ENCODE measurements around the gene PRRC2A. TPM values are rescaled to one million over a fixed set of nuclear protein-coding genes. Genes with fewer than 3 reads are reported as not detected.

The PRRC2A gene
- polyA plus RNA-seq, 1 donor from 2014 or later, result 39.9 TPM

DNA sequence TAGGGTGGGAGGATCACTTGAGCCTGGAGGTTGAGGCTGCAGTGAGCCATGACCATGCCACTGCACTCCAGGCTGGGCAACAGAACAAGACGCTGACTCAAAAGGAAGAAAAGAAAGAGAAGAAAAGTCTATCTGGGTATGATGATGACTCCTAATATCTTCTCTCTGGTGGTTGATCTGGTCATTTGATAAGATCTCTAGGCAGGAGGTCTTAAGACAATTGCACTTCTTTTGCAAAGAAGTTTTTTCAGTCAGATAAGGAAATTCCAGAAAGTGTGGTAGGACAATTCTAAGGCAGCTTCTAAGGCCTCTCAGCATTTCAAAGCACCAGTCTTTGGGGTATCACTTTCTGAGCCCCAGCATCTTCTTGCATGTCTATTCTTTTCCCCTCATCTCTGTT lies 13.2 kb upstream of the PRRC2A start:
- H3K4me2 ChIP-seq (ENCODE audit: low read length), result no peak overlapping the region
- H3K9ac ChIP-seq (ENCODE audit: low read length), result no peak overlapping the region
- no peak for TF ChIP-seq EZH2 (IDR thresholded peaks at IDR 0.05; ENCODE audit: borderline replicate concordance, insufficient read depth, low read length, poor library complexity, severe bottlenecking)
- TF ChIP-seq POLR2AphosphoS5 (IDR thresholded peaks at IDR 0.05), result no peak
- TF ChIP-seq TAF1 (IDR thresholded peaks at IDR 0.05; ENCODE audit: low read depth), result no peak
- TF ChIP-seq, protein P1, sequence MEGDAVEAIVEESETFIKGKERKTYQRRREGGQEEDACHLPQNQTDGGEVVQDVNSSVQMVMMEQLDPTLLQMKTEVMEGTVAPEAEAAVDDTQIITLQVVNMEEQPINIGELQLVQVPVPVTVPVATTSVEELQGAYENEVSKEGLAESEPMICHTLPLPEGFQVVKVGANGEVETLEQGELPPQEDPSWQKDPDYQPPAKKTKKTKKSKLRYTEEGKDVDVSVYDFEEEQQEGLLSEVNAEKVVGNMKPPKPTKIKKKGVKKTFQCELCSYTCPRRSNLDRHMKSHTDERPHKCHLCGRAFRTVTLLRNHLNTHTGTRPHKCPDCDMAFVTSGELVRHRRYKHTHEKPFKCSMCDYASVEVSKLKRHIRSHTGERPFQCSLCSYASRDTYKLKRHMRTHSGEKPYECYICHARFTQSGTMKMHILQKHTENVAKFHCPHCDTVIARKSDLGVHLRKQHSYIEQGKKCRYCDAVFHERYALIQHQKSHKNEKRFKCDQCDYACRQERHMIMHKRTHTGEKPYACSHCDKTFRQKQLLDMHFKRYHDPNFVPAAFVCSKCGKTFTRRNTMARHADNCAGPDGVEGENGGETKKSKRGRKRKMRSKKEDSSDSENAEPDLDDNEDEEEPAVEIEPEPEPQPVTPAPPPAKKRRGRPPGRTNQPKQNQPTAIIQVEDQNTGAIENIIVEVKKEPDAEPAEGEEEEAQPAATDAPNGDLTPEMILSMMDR (IDR thresholded peaks at IDR 0.05; ENCODE audit: poor library complexity, severe bottlenecking), result no peak
- no peak for TF ChIP-seq MXI1 (conservative IDR thresholded peaks at IDR 0.05; ENCODE audit: poor library complexity, severe bottlenecking)
- no peak for TF ChIP-seq EP300 (conservative IDR thresholded peaks at IDR 0.05; ENCODE audit: poor library complexity, severe bottlenecking)
- no peak for TF ChIP-seq RAD21 (conservative IDR thresholded peaks at IDR 0.05)
- TF ChIP-seq SMC3 (conservative IDR thresholded peaks at IDR 0.05; ENCODE audit: poor library complexity), result no peak
- TF ChIP-seq, protein P2, sequence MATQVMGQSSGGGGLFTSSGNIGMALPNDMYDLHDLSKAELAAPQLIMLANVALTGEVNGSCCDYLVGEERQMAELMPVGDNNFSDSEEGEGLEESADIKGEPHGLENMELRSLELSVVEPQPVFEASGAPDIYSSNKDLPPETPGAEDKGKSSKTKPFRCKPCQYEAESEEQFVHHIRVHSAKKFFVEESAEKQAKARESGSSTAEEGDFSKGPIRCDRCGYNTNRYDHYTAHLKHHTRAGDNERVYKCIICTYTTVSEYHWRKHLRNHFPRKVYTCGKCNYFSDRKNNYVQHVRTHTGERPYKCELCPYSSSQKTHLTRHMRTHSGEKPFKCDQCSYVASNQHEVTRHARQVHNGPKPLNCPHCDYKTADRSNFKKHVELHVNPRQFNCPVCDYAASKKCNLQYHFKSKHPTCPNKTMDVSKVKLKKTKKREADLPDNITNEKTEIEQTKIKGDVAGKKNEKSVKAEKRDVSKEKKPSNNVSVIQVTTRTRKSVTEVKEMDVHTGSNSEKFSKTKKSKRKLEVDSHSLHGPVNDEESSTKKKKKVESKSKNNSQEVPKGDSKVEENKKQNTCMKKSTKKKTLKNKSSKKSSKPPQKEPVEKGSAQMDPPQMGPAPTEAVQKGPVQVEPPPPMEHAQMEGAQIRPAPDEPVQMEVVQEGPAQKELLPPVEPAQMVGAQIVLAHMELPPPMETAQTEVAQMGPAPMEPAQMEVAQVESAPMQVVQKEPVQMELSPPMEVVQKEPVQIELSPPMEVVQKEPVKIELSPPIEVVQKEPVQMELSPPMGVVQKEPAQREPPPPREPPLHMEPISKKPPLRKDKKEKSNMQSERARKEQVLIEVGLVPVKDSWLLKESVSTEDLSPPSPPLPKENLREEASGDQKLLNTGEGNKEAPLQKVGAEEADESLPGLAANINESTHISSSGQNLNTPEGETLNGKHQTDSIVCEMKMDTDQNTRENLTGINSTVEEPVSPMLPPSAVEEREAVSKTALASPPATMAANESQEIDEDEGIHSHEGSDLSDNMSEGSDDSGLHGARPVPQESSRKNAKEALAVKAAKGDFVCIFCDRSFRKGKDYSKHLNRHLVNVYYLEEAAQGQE (IDR thresholded peaks at IDR 0.05; ENCODE audit: borderline replicate concordance), result no peak
- H3K27ac ChIP-seq (ENCODE audit: low read length), result no peak overlapping the region
- H3K4me3 ChIP-seq (ENCODE audit: low read length), result no peak overlapping the region
- H3K9me2 ChIP-seq (ENCODE audit: insufficient read depth, low read length), result no peaks in the 10 kb centered on the region
- no peaks in the 10 kb centered on the region for H3K27me3 ChIP-seq (ENCODE audit: insufficient read depth, low read depth, low read length)
- H3K36me3 ChIP-seq (ENCODE audit: insufficient read depth, low read length), result no peaks in the 10 kb centered on the region
- H2AFZ ChIP-seq (ENCODE audit: low read depth, low read length), result no peak overlapping the region
- no peaks in the 10 kb centered on the region for H4K20me1 ChIP-seq (ENCODE audit: insufficient read depth)
- no peaks in the 10 kb centered on the region for H3K9me3 ChIP-seq (ENCODE audit: low read length)
- H3K79me2 ChIP-seq (replicated peaks; ENCODE audit: insufficient read depth, low read length), result no peaks in the 10 kb centered on the region
- H3F3A ChIP-seq (ENCODE audit: insufficient read depth, low read length, poor library complexity, severe bottlenecking), result no peaks in the 10 kb centered on the region

DNA sequence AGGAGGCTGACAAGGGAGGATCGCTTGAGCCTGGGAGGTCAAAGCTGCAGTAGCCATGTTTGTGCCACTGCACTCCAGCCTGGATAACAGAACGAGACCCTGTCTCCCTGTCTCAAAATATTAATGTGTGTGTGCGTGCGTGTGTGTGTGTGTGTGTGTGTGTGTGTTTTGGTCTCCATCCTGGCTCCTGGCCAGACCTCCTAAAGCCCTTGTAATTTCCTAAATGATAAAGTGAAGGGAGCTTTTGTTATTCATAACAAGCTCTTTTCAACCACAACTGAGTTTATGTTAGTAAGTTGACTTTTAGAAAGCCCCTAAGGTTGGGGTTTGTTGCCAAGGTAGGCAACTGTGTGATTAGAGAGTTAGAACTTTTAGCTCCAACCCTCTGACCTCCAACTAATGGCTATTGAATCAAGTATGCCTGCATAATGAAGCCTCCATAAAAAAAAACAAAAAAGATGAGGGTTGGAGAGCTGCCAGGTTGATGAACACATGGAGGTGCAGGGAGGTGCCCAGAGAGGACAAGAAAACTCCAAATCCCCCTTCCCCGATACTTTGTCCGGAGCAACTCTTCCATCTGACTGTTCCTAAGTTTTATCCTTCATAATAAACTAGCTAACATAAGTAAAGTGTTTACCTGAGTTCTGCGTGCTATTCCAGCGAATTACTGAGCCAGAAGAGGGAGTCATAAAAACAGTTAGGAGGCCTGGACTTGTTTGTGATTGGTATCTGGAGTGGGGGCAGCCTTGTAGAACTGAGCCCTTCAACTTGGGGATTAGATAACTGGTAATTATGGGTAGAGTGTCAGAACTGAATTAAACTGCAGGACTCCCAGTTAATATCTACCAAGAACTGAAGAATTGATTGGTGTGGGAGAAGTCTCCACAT lies 10.8 kb upstream of the PRRC2A start:
- Histone ChIP-seq H3K9ac (ENCODE audit: low read length) (no peak overlapping the region), H3F3A (ENCODE audit: insufficient read depth, low read length, poor library complexity, severe bottlenecking) (no peaks in the 10 kb centered on the region), H3K4me3 (ENCODE audit: low read length) (no peak overlapping the region), H3K9me3 (ENCODE audit: low read length) (no peaks in the 10 kb centered on the region), H2AFZ (ENCODE audit: low read depth, low read length) (no peak overlapping the region), H3K36me3 (ENCODE audit: insufficient read depth, low read length) (no peaks in the 10 kb centered on the region), H3K79me2 (replicated peaks; ENCODE audit: insufficient read depth, low read length) (no peaks in the 10 kb centered on the region), H3K9me2 (ENCODE audit: insufficient read depth, low read length) (no peaks in the 10 kb centered on the region), H3K4me2 (ENCODE audit: low read length) (no peak overlapping the region), H3K27me3 (ENCODE audit: insufficient read depth, low read depth, low read length) (no peaks in the 10 kb centered on the region), H3K27ac (ENCODE audit: low read length) (no peak overlapping the region), H4K20me1 (ENCODE audit: insufficient read depth) (no peaks in the 10 kb centered on the region)
- no peak for TF ChIP-seq POLR2AphosphoS5 (IDR thresholded peaks at IDR 0.05)
- TF ChIP-seq TAF1 (IDR thresholded peaks at IDR 0.05; ENCODE audit: low read depth), result no peak
- no peak for TF ChIP-seq MXI1 (conservative IDR thresholded peaks at IDR 0.05; ENCODE audit: poor library complexity, severe bottlenecking)
- no peak for TF ChIP-seq RAD21 (conservative IDR thresholded peaks at IDR 0.05)
- TF ChIP-seq, protein P2 (IDR thresholded peaks at IDR 0.05; ENCODE audit: borderline replicate concordance), result no peak
- TF ChIP-seq, protein P1 (IDR thresholded peaks at IDR 0.05; ENCODE audit: poor library complexity, severe bottlenecking), result no peak

Data from neural cell (in vitro differentiated cells).